Right hindlimb (tissue), 1 donor: ENCODE data around the gene OSBP.
"Not testable (repeated sequence)": the region's sequence is repeated elsewhere in the genome, so short reads cannot be mapped to it uniquely, and the experiment has no call there.

Experiments
- DNase-seq: peaks from one replicate; pipeline ENCODE4 v3.0.0-alpha.2; 2018

OSBP gene

GRCh38 chr11:59550842-59551658, 64.5 kb downstream of the OSBP start:
- DNase-seq = peak; percentile 89

- peak; percentile 89 for DNase-seq
These were observed 65.2 kb downstream of the OSBP start for GRCh38 chr11:59550368-59550841.

- no peak for DNase-seq
These were observed 67.3 kb downstream of the OSBP start for GRCh38 chr11:59548309-59548656.

GRCh38 chr11:59547605-59548308, 67.8 kb downstream of the OSBP start:
- not testable (repeated sequence) for DNase-seq

- no peak for DNase-seq
These were observed 70.2 kb downstream of the OSBP start for GRCh38 chr11:59545179-59546020.

- DNase-seq = no peak
These were observed 70.8 kb downstream of the OSBP start for GRCh38 chr11:59544869-59545178.

- DNase-seq = not testable (repeated sequence)
These were observed 71.9 kb downstream of the OSBP start for GRCh38 chr11:59543713-59544112.

- no peak for DNase-seq
These were observed 73.3 kb downstream of the OSBP start for GRCh38 chr11:59542142-59542810.

GRCh38 chr11:59534676-59535075, 80.9 kb downstream of the OSBP start:
- no peak for DNase-seq

- no peak for DNase-seq
These were observed 83.0 kb downstream of the OSBP start for GRCh38 chr11:59532620-59533019.

- no peak for DNase-seq
These were observed 86.9 kb downstream of the OSBP start for GRCh38 chr11:59528711-59529110.
